GM21717 (cell line): ENCODE data around the gene C2CD2L.
"Not testable (repeated sequence)": the region's sequence is repeated elsewhere in the genome, so short reads cannot be mapped to it uniquely, and the experiment has no call there.

Experiments
- ATAC-seq: cut with Tn5 transposase; IDR thresholded peaks from one replicate; pipeline ENCODE4 v1.9.1; 2021; ENCODE audit warnings: mild to moderate bottlenecking, moderate library complexity; ENCODE audit not compliant: unreplicated experiment

The C2CD2L gene

GRCh38 chr11:119106564-119107537 lies at the start of gene C2CD2L:
Gene C2CD2L, plus strand, starts transcription at chr11:119107344. Its CDS starts 398 bp downstream, at chr11:119107742.
- ATAC-seq = peak; percentile 65

GRCh38 chr11:119059128-119059527 lies 48.0 kb upstream of the C2CD2L start:
- not testable (repeated sequence) for ATAC-seq

DNA sequence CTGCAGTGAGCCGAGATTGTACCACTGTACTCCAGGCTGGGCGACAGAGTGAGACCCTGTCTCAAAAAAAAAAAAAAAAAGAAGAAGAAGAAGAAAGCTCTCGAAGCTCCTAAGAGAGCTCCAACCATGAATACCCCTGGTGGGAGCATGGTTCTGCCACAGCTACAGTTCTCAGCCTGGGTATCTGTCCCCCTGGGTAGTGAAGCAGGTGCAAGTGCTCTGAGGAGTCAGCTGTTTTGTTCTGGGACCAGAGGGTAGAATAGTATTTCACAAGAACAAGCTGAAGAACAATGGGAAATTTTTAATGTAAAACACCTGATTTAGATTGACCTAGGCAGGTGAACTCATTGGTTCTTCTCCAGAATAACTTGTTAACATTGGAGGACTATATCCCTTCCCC lies 45.9 kb upstream of the C2CD2L start:
- ATAC-seq = no peak

- ATAC-seq = no peak
Measured at GRCh38 chr11:119062779-119063178, 44.4 kb upstream of the C2CD2L start.

DNA sequence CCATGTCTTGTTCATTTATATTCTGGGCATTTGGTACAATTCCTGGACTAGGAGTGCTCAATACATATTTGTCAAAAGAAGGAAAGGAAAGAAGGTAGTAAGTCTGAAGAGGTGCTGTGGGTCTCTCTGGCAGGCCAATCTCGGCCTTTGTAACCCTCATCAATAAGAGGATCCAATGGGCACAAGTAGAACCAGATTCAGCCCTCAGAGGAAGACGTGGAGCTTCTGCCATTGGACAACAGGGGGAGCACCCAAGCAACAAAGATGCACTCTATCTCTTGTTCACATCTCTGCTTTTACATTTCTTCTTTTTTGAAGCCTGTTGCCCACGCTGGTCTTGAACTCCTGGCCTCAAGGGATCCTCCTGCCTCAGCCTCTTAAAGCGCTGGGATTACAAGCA lies 41.8 kb upstream of the C2CD2L start:
- ATAC-seq = no peak

GRCh38 chr11:119067371-119068222 lies 39.5 kb upstream of the C2CD2L start, which contains the start of gene VPS11:
Gene VPS11, plus strand, starts transcription at chr11:119067818. Its CDS starts 6 bp downstream, at chr11:119067824.
- peak; percentile 81 for ATAC-seq

DNA sequence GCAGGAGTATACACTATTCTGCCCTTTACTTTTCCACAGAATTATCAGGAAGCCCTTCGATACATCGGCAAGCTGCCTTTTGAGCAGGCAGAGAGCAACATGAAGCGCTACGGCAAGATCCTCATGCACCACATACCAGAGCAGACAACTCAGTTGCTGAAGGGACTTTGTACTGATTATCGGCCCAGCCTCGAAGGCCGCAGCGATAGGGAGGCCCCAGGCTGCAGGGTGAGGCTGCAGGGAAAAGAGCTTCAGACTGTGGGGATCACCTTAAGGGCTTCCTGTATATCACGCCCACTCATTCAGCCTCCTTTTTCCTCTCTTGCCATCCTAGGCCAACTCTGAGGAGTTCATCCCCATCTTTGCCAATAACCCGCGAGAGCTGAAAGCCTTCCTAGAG lies 29.3 kb upstream of the C2CD2L start:
- no peak for ATAC-seq

DNA sequence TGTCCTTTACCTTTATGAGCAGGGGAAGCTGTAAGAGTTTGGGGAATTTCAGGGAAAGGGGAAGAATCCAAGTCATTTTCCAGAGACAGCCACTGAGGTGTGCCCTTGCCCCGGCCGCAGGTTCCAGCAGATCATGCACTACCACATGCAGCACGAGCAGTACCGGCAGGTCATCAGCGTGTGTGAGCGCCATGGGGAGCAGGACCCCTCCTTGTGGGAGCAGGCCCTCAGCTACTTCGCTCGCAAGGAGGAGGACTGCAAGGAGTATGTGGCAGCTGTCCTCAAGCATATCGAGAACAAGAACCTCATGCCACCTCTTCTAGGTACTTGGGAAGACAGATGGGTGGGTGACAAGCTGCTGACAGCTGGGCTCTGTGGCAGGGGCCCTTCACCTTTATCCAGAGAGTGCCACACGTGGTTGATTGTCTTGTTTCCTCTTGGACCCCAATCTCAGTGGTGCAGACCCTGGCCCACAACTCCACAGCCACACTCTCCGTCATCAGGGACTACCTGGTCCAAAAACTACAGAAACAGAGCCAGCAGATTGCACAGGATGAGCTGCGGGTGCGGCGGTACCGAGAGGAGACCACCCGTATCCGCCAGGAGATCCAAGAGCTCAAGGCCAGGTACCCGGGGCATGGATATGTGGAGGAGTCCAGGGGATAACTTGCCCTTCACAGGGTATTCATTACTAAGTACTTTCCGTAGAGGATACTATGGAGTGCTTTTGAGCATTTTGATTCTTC lies 28.3 kb upstream of the C2CD2L start:
- ATAC-seq = no peak

DNA sequence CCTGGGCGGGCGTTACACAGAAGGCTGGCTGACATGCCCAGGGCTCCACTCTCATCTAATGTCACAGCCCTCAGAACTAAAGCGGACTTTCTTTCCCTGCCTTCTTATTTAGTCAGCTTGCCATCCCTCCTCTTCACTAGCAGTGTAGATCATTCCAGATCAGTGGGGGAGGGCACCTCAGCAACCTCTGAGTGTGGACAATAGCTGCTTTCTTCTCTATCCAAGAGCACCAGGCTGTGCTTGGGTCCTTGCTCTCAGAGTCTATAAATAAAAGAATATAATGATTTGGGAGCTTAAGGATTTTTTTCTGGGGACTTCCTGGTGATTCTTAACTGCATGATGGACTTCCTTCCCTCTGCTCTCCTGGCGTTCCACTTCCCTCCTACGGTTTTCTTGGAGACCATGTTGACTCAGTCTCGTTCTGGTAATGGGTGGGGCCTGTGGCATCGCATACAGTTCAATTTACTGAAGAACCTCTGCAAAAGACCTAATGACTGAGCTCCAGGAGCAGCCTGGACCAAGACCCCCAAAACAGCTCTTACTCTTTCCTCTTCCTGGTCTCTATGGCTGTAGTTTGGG lies 25.4 kb upstream of the C2CD2L start:
- ATAC-seq = no peak

- peak; percentile 77 for ATAC-seq
Measured at GRCh38 chr11:119084663-119085436, 22.3 kb upstream of the C2CD2L start, which contains the start of gene HMBS. Gene HMBS, plus strand, starts transcription at chr11:119084881. Its CDS starts 153 bp downstream, at chr11:119085034.

DNA sequence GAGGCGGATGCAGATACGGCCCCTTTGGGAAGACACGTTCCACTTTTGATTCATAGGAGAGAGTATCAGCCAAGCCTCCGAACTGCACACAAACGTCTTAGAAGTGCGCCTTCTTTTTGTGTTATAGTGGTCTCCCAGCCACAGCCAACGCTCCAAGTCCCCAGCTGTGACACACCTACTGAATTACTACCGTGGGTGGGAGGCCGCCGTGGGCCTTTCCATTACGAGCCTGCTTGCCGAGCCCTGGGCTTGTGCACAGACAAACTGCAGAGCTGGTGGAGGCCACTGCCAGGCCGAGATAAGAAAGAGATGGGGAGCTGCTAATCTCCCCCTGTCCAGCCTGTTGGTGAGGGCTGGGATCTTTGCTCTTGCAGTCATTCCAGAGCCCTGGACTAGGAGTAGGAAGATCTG lies 21.7 kb upstream of the C2CD2L start:
- peak; percentile 19 for ATAC-seq

GRCh38 chr11:119087123-119087522 lies 20.0 kb upstream of the C2CD2L start:
- no peak for ATAC-seq

DNA sequence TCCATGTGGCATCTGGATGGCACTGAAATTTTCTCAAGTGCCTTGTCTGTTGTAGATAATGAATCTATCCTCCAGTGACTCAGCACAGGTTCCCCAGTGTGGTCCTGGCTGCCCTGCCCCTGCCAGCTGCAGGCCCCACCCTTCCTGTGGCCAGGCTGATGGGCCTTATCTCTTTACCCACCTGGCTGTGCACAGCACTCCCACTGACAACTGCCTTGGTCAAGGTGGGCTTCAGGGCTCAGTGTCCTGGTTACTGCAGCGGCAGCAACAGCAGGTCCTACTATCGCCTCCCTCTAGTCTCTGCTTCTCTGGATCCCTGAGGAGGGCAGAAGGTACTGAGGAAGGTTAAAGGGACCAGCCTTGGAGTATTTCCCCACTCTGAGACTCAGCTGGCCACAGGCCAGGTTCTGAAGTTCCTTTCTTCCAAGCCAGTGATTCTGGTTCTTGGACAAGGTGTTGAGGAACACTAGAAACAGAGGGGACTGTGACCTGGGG lies 19.4 kb upstream of the C2CD2L start:
- no peak for ATAC-seq

DNA sequence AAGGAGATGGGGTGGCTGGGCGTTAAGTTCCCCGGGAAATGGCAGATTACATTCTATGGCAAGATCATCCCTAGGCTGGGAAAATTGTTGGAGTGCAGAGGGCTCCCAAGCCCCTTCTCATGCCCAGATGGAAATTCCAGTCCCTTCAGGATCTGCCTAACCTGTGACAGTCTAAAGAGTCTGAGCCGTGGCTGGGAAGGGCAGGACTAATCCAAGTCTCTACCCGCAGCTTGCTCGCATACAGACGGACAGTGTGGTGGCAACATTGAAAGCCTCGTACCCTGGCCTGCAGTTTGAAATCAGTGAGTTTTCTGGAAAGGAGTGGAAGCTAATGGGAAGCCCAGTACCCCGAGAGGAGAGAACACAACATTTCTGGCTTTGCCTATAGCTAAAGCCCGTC lies 18.7 kb upstream of the C2CD2L start:
- no peak for ATAC-seq

DNA sequence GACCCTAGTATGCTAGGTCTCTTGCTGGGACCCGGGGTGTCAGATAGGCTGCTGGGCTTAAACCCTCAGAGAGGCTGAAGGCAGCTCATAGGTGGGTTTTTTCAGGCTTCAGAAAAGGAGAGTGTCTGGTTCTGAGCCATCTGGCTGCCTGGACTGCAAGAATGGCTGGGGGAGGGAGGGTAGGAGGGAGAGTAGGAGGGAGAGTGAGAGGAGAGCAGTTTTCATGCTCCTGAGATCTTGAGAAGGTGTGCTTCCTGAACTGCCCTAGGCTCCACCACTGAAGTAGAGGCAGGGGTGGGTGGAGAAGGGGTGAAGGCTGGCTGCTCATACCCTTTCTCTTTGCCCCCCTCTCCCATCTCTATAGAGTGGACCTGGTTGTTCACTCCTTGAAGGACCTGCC lies 17.8 kb upstream of the C2CD2L start:
- no peak for ATAC-seq

- ATAC-seq = no peak
Measured at GRCh38 chr11:119091178-119091577, 16.0 kb upstream of the C2CD2L start.

- no peak for ATAC-seq
Measured at GRCh38 chr11:119091966-119092879, 14.9 kb upstream of the C2CD2L start.
